GM23248 (cell line): ENCODE measurements around the gene NBPF3.
"Not testable (repeated sequence)": the region's sequence is repeated elsewhere in the genome, so short reads cannot be mapped to it uniquely, and the experiment has no call there.

Experiments
- EZH2 ChIP-seq: fragments of 200-600 bp; sonication (generic); IDR thresholded peaks from 2 replicates; pipeline ENCODE4 v1.6.1; 2018; ENCODE audit warnings: antibody characterized with exemption, mild to moderate bottlenecking; ENCODE audit not compliant: insufficient read depth, poor library complexity, severe bottlenecking
- EZH2phosphoT487 ChIP-seq: fragments of 200-600 bp; sonication (generic); IDR thresholded peaks from 2 replicates; pipeline ENCODE4 v1.6.1; 2018; ENCODE audit warnings: antibody characterized with exemption, moderate library complexity, mild to moderate bottlenecking, low read depth; ENCODE audit not compliant: insufficient read depth

- not testable (repeated sequence) for TF ChIP-seq EZH2phosphoT487, EZH2
Measured at GRCh38 chr1:21401726-21402346, 38.1 kb upstream of the NBPF3 start.
